Activated CD4-positive, alpha-beta T cell treated with anti-CD3 and anti-CD28 coated beads for 36 hours (primary cell): ENCODE results near the gene GRID1. TPM values are rescaled to one million over a fixed set of nuclear protein-coding genes. Genes with fewer than 3 reads are reported as not detected.

ENCODE experiments used
- ATAC-seq: fragments of 200-7000 bp; cut with Tn5 transposase; one replicate; pipeline ENCODE4 v1.10.0; 2021; ENCODE audit warnings: mild to moderate bottlenecking, moderate library complexity
- CTCF ChIA-PET: fragments of 350-600 bp; sonication (Branson Sonifier 250); formaldehyde crosslinking; loops from one replicate; lab custom pipeline; 2021; ENCODE audit warnings: antibody characterized with exemption; lab: Charles Lee
- POLR2A ChIA-PET: fragments of 350-600 bp; sonication (Branson Sonifier 250); formaldehyde crosslinking; loops from one replicate; lab custom pipeline; 2021; ENCODE audit warnings: antibody characterized with exemption, inconsistent platforms; lab: Charles Lee
- DNase-seq: peaks from one replicate; pipeline ENCODE4 v3.0.0-alpha.2; 2020
- H3K27ac Mint-ChIP-seq: one replicate; pipeline ENCODE4 v1.8.0; 2021; ENCODE audit warnings: mixed read lengths
- H3K27me3 Mint-ChIP-seq: one replicate; pipeline ENCODE4 v1.8.0; 2021; ENCODE audit warnings: mixed read lengths
- H3K36me3 Mint-ChIP-seq: one replicate; pipeline ENCODE4 v1.8.0; 2021; ENCODE audit warnings: low read depth, mixed read lengths
- H3K4me1 Mint-ChIP-seq: one replicate; pipeline ENCODE4 v1.8.0; 2021; ENCODE audit warnings: mixed read lengths
- H3K4me3 Mint-ChIP-seq: one replicate; pipeline ENCODE4 v1.8.0; 2021; ENCODE audit warnings: mild to moderate bottlenecking, moderate library complexity, mixed read lengths
- H3K9me3 Mint-ChIP-seq: one replicate; pipeline ENCODE4 v1.8.0; 2021; ENCODE audit warnings: low read depth, mixed read lengths
- intact Hi-C, 2 experiments: fragments of 100-400 bp; cut with DNase I in 1 of 2; cut with micrococcal nuclease in 1 of 2; formaldehyde crosslinking; loops; one replicate each; pipeline versions ENCODE4 v1.14.2 to v1.15.1; 2022 to 2024; cut with DNase I, micrococcal nuclease
- total RNA-seq, 2 experiments: library from RNA; stranded (reverse); gene quantifications; one replicate each; pipeline ENCODE4 v1.2.3, GENCODE V29; 2021

The GRID1 gene
- total RNA-seq, 2 experiments from 2014 or later: not detected

DNA sequence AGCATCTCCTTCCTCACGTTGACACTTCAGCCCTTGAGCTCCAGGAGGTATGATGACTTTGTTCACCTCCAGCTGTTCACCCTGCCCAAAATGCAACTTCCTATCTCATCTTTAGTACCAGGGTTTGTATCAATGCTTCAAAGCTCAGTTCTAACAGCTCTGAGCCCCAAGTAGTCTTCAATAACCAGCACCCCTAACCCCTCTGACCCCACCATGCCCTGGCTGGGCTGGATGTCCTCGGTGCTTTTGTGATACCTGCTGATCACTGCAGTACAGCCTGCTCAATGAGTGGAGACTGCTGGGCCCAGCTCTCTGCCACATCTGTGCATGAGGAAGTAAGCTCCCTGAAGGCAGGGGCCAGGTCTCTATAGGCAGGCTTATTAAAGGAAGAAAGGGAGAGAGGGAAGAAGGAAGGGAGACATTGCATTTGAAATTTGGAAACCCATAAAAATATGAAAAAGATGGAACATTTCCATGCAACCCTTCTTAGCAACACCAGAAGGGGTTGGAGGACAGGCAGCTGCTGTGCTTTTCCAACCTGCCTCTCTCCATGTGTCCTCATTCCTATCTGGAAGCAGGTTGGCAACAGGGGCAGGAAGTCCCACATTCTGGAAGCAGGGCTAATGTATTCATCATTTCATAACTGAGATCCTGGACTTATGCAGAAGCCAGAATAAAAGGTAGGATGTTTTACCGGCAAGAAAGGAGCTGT, 756.1 kb downstream of the GRID1 start:
- Mint-ChIP-seq H3K36me3 (no peaks in the 10 kb centered on the region), H3K9me3 (no peaks in the 10 kb centered on the region), H3K4me1 (peaks cover 49% of the 10 kb centered on the region), H3K27me3 (no peaks in the 10 kb centered on the region), H3K27ac (no peak overlapping the region), H3K4me3 (no peak overlapping the region)
- POLR2A ChIA-PET: no interaction called here
- DNase-seq (no peak), ATAC-seq (no peak)
- CTCF ChIA-PET: no interaction called here
- intact Hi-C loops: no loop called here

DNA sequence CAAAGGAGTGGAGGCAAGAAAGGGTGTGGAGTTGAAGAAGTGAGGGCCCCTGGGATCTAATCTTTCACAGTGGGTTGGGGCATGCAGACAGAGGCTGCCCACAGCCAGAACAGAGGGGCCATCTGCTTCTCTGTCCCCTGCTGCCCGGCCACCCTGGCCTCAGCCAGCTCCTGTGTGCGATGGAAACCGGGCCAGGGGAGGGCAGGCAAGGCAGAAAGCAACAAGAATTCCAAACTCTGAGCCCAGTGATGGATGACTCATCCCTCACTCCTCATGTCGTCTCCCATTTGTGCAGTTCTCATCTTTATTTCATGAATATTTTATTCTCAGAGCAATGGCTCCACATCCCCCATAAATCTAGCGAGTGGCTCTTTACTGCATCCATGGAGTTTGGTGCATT, 757.1 kb downstream of the GRID1 start:
- ATAC-seq: no peak
- H3K27ac Mint-ChIP-seq: no peak overlapping the region
- H3K9me3 Mint-ChIP-seq: no peaks in the 10 kb centered on the region
- ChIA-PET POLR2A (no interaction called here), CTCF (no interaction called here)
- H3K4me3 Mint-ChIP-seq: no peak overlapping the region
- H3K36me3 Mint-ChIP-seq: no peaks in the 10 kb centered on the region
- intact Hi-C loops: no loop called here
- peaks cover 41% of the 10 kb centered on the region for H3K4me1 Mint-ChIP-seq
- DNase-seq: no peak
- H3K27me3 Mint-ChIP-seq: no peaks in the 10 kb centered on the region

DNA sequence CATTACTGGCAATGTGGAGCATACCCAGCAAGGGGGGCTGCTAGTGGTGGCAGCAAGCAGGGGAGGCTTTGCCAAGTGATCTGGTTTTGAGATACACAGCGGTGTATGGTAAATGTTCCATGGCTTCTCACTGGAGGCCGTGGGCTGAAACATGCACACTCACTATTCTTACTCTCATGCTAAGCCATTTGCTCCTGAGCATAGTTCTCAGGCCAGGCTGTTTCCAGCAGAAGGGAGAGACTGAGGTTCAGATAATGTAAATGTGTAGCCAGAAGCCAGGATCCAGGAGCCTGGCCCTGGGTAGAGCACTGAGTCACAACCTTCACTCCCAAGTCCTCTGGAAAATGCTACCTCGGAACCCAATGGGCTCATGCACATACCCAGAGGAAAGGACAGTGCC, 757.9 kb downstream of the GRID1 start:
- no peak for DNase-seq
- intact Hi-C loops: no loop called here
- POLR2A ChIA-PET: no interaction called here
- peaks cover 36% of the 10 kb centered on the region for H3K4me1 Mint-ChIP-seq
- no peaks in the 10 kb centered on the region for H3K36me3 Mint-ChIP-seq
- no peaks in the 10 kb centered on the region for H3K27me3 Mint-ChIP-seq
- no peak for ATAC-seq
- H3K4me3 Mint-ChIP-seq: no peak overlapping the region
- no peak overlapping the region for H3K27ac Mint-ChIP-seq
- no peaks in the 10 kb centered on the region for H3K9me3 Mint-ChIP-seq
- CTCF ChIA-PET: no interaction called here

DNA sequence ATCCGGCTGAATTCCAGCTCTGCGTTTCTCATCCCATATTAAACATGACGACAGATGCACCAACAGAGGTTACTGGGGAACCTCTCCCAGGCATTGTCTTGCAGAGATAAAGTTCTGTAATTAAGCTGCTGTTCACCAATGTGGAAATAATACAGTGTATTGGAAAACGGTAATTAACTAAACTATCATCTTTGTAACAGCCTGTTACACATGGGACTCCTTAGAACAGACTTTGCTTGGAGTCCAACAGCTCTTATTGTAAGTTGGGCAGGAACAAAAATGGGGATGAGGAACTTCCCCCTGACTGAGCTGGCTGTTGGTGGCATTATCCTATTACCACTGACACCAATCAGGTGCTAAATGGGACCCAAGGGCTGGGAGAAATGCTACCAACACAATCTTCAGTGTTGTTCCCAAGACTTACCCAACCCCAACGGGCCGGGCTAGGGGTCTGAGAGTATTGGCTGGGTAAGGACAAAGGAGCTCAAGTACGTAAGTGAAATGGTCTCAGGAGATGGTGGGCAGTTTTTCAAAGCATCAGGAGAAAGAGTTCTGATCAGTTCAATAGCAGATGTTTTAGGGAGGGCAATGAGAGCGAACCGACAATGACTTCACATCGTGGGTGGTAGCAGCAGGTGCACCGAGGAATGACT, 759.4 kb downstream of the GRID1 start:
- ChIA-PET CTCF (interaction anchor here (0.6 to 0.8 kb wide), 2 partner anchors 13 to 36 kb away, joined by 3 read pairs; no protein-coding TSS in a partner anchor), POLR2A (no interaction called here)
- no peak overlapping the region for H3K4me3 Mint-ChIP-seq
- DNase-seq: no peak
- no peaks in the 10 kb centered on the region for H3K36me3 Mint-ChIP-seq
- peaks cover 31% of the 10 kb centered on the region for H3K4me1 Mint-ChIP-seq
- H3K27ac Mint-ChIP-seq: no peak overlapping the region
- intact Hi-C loops: no loop called here
- H3K27me3 Mint-ChIP-seq: no peaks in the 10 kb centered on the region
- no peak for ATAC-seq
- H3K9me3 Mint-ChIP-seq: no peaks in the 10 kb centered on the region

DNA sequence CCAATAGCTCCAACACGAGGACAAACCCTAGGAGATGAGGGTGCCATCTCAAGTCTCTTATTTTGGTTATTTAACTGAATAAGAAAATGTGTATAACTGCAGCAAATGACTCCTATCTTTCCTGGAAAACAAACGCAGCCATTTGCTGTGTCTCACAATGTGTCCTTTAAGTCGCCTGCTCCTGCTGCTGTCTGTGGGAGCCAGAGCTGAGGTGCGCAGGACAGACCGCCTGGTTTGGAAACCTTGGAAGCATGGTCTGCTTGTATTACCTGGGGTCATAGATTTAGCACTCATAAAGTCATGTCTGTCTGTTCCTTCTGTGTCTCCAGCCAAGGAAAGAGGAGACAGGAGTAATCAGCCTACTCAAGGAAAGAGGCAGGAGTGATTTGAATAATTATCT, 760.2 kb downstream of the GRID1 start:
- Mint-ChIP-seq H3K9me3 (no peaks in the 10 kb centered on the region), H3K27me3 (no peaks in the 10 kb centered on the region), H3K36me3 (no peaks in the 10 kb centered on the region), H3K27ac (no peak overlapping the region), H3K4me3 (no peak overlapping the region), H3K4me1 (peaks cover 24% of the 10 kb centered on the region)
- DNase-seq (no peak), ATAC-seq (no peak)
- CTCF ChIA-PET: interaction anchor here (2.5 kb wide), 1 partner anchor 8 kb away, joined by 10 read pairs; no protein-coding TSS in a partner anchor
- intact Hi-C loops: no loop called here
- POLR2A ChIA-PET: no interaction called here

DNA sequence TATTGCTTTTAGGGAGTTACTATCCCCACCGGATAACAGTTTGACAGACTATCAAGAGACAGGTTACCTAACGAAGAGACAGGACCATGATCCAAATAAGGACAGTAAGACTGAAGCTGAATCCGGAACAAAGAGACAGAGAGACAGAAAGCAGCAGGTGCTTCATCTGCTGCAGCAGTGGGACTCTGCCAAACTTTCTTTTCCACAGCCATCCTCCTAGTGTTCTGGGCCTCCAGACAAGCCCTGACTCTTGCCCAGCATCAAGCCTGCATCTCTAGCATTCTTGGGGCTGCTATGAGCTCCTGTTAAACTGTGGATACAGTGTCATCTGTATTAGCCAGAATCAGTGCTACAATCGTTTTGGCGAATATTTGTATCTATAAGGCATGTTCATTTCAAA, 761.7 kb downstream of the GRID1 start:
- Mint-ChIP-seq H3K4me1 (peaks cover 12% of the 10 kb centered on the region), H3K36me3 (no peaks in the 10 kb centered on the region), H3K27me3 (no peaks in the 10 kb centered on the region), H3K27ac (no peak overlapping the region), H3K9me3 (no peaks in the 10 kb centered on the region), H3K4me3 (no peak overlapping the region)
- CTCF ChIA-PET: interaction anchor here (2.5 kb wide), 1 partner anchor 9 kb away, joined by 10 read pairs; no protein-coding TSS in a partner anchor
- ATAC-seq: no peak
- POLR2A ChIA-PET: no interaction called here
- DNase-seq: no peak
- intact Hi-C loops: no loop called here

DNA sequence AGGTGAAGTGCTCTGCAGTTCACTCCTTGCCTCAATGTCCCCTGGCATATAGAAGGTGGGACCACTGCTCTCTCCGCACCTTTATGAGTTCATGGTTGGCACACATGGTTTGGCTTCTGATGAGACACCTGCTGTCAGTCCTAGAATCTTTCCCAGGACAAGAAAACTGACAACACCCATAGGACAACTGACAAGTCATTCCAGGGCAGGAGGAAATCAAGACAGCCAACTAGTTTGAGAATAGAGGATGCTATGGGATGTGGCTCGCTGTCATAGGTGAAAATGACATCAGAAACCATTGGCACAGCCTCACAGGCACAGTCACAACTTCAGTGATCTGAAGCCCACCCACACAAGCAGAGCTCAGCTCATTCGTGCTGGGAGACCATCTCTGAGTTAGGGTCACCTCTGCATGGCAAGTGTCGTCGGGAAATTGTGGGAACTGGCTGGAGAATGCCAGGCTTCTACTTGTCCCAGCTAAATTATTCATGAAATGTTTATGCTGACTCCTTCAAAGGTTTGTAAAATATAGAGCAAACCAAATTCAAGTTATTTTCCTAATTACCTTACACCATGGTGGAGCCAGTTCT, 762.4 kb downstream of the GRID1 start:
- ChIA-PET POLR2A (no interaction called here), CTCF (interaction anchor here (2.5 kb wide), 1 partner anchor 10 kb away, joined by 10 read pairs; no protein-coding TSS in a partner anchor)
- intact Hi-C loops: no loop called here
- DNase-seq (no peak), ATAC-seq (no peak)
- H3K36me3 Mint-ChIP-seq: no peaks in the 10 kb centered on the region
- no peak overlapping the region for H3K4me3 Mint-ChIP-seq
- no peaks in the 10 kb centered on the region for H3K27me3 Mint-ChIP-seq
- peaks cover 12% of the 10 kb centered on the region for H3K4me1 Mint-ChIP-seq
- H3K9me3 Mint-ChIP-seq: no peaks in the 10 kb centered on the region
- no peak overlapping the region for H3K27ac Mint-ChIP-seq

DNA sequence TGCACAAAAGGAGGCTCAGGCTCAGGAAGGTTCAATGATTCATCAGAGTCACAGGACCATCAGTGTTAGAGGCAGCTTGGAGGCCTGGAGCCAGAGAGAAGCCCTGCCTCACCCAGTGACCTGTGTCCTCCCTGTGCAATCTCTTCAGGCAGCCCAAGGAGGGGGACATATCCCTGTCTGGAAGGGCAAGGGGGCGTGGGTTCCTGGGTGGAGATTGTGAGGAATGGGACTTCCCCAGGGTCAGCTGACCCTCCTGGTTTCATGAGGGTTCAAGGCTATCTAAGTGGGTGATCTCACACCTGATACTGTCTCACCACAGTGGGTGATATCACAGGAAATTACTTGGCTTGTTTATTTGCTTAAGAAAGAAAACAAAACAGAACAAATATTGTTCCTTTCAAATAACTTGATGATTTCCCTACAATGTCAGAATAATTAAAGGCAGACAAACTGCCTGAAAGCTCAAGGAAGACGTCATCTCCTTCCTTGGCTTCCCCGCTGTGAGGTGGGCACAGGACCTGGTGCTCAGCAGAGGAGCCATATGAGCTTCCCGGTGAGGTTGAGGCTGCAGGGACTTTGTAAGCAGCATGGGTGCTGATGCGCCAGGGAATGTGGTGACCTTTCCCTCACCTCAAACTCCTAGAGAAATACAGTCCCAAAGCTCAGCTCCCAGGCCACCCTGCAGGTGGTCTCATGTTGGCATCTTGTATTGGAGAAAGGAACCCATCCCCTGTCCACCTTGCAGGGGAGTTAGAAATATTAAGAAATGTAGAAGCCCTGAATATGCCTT, 763.2 kb downstream of the GRID1 start:
- CTCF ChIA-PET: interaction anchor here (0.7 kb wide), 1 partner anchor 11 kb away, joined by 3 read pairs; no protein-coding TSS in a partner anchor
- intact Hi-C loops: no loop called here
- Mint-ChIP-seq H3K4me1 (peaks cover 12% of the 10 kb centered on the region), H3K4me3 (no peak overlapping the region), H3K27ac (no peak overlapping the region), H3K9me3 (no peaks in the 10 kb centered on the region), H3K27me3 (no peaks in the 10 kb centered on the region), H3K36me3 (no peaks in the 10 kb centered on the region)
- DNase-seq (no peak), ATAC-seq (no peak)
- POLR2A ChIA-PET: no interaction called here

DNA sequence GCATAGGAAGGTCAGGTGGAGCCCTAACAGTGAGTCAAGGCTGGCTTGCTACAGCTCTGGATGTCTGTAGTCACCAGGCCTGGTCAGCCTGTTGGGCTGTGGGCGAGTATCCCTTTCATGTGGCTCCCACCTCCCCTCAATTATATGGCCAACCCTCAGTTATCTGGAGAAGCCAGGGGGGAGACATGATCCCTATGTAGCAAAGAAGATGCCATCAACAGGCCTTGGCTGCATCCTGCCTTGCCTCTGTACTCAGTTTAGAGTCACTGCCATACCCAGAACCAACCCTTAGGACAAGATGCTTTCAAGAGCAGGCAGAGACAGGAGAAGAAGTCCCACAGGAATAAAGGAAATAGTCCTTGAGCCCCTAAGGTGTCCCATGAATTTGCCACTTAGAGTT, 763.9 kb downstream of the GRID1 start:
- ATAC-seq (no peak), DNase-seq (no peak)
- H3K4me1 Mint-ChIP-seq: peaks cover 12% of the 10 kb centered on the region
- H3K27me3 Mint-ChIP-seq: no peaks in the 10 kb centered on the region
- no peak overlapping the region for H3K27ac Mint-ChIP-seq
- ChIA-PET POLR2A (no interaction called here), CTCF (no interaction called here)
- no peaks in the 10 kb centered on the region for H3K9me3 Mint-ChIP-seq
- H3K4me3 Mint-ChIP-seq: no peak overlapping the region
- no peaks in the 10 kb centered on the region for H3K36me3 Mint-ChIP-seq
- intact Hi-C loops: no loop called here

DNA sequence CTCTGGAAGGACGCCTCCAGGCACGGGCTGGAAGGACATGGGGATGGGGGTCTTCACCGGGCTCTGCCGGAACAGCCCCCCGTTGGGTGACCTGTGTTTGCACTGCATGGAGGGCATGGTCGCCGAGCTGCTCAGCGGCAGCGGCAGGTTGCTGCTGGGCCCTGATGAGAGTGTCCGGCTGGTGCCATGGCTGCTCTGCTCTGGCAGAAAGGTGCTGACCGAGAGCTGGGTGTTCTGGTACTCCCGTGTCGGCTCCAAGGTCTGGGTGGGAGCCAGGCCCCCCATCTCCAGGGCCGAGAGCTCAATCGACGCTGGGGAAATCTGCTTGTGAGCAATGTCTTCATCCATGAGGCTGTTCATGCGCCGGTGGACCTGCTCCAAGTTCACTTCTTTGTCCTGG, 764.3 kb downstream of the GRID1 start:
- no peak overlapping the region for H3K27ac Mint-ChIP-seq
- H3K4me3 Mint-ChIP-seq: no peak overlapping the region
- intact Hi-C loops: no loop called here
- DNase-seq (no peak), ATAC-seq (no peak)
- no peaks in the 10 kb centered on the region for H3K36me3 Mint-ChIP-seq
- CTCF ChIA-PET: no interaction called here
- no peaks in the 10 kb centered on the region for H3K27me3 Mint-ChIP-seq
- peaks cover 12% of the 10 kb centered on the region for H3K4me1 Mint-ChIP-seq
- H3K9me3 Mint-ChIP-seq: no peaks in the 10 kb centered on the region
- POLR2A ChIA-PET: no interaction called here

DNA sequence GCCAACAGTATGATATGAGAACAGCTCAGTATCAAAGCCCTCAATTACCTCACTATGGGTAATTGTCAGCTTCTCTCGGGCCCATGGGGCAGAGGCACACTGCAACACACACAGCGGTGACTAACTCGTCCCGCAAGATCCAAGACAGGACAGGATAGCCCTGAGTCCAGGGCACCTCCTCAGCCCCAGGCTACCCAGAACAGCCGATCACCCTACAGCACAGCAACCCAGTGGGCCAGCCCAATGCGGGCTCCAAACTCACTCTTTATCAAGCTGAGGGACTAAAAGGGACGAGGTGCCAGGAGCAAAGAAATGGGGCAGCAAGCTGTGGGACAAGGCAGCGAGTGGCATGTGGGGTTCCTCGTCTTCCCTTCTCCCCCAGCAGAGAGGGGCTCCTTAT, 765.1 kb downstream of the GRID1 start:
- intact Hi-C loops: no loop called here
- Mint-ChIP-seq H3K27me3 (no peaks in the 10 kb centered on the region), H3K27ac (no peak overlapping the region), H3K36me3 (no peaks in the 10 kb centered on the region), H3K4me1 (peaks cover 12% of the 10 kb centered on the region), H3K4me3 (no peak overlapping the region), H3K9me3 (no peaks in the 10 kb centered on the region)
- CTCF ChIA-PET: no interaction called here
- no peak for ATAC-seq
- no peak for DNase-seq
- POLR2A ChIA-PET: no interaction called here
